Keratinocyte (primary cell): ENCODE results near the gene GCK. TPM values are rescaled to one million over a fixed set of nuclear protein-coding genes. Genes with fewer than 3 reads are reported as not detected.
"Not testable (repeated sequence)": the region's sequence is repeated elsewhere in the genome, so short reads cannot be mapped to it uniquely, and the experiment has no call there.

Experiments
- DNase-seq: peaks from one replicate; pipeline ENCODE4 v3.0.0-alpha.2; 2011; ENCODE audit warnings: low read depth, missing footprints, low spot score
- FAIRE-seq: peaks from 2 replicates; lab custom pipeline; 2011; peaks lifted over from hg19 to GRCh38; lab: Jason Lieb, UNC
- H2AFZ ChIP-seq: 2 replicates; pipeline ENCODE4 v1.6.0; 2012; ENCODE audit warnings: low read length, control low read depth, inconsistent platforms; ENCODE audit not compliant: control insufficient read depth
- H3K27ac ChIP-seq: 2 replicates; pipeline ENCODE4 v1.5.1; 2011; ENCODE audit warnings: low read length; ENCODE audit not compliant: control insufficient read depth, insufficient read depth
- H3K27me3 ChIP-seq: 3 replicates; pipeline ENCODE4 v1.6.0; 2011; ENCODE audit warnings: low read length; ENCODE audit not compliant: control insufficient read depth, insufficient read depth; ENCODE audit errors: extremely low read depth
- H3K36me3 ChIP-seq, 2 experiments: 2 replicates in 1 of 2; 3 replicates in 1 of 2; pipeline ENCODE4 v1.5.1; 2011; ENCODE audit warnings: low read length in 2 of 2, mild to moderate bottlenecking in 1 of 2; ENCODE audit not compliant: control insufficient read depth in 2 of 2, insufficient read depth in 2 of 2; ENCODE audit errors: extremely low read depth in 1 of 2
- H3K4me1 ChIP-seq: 3 replicates; pipeline ENCODE4 v1.5.1; 2011; ENCODE audit warnings: low read length; ENCODE audit not compliant: control insufficient read depth, insufficient read depth; ENCODE audit errors: extremely low read depth
- H3K4me2 ChIP-seq: 3 replicates; pipeline ENCODE4 v1.6.0; 2011; ENCODE audit warnings: low read depth, low read length; ENCODE audit not compliant: control insufficient read depth, insufficient read depth; ENCODE audit errors: extremely low read depth
- H3K4me3 ChIP-seq, 3 experiments: fragments of 200-600 bp in 1 of 3; sonication (generic) in 1 of 3; 2 replicates in 2 of 3; 3 replicates in 1 of 3; pipeline ENCODE4 v1.5.1; 2011 to 2016; ENCODE audit warnings: low read length in 3 of 3, mild to moderate bottlenecking in 3 of 3, control low read depth in 2 of 3, inconsistent platforms in 1 of 3, low read depth in 1 of 3, mixed read lengths in 1 of 3, mixed run types in 1 of 3, moderate library complexity in 1 of 3; ENCODE audit not compliant: control insufficient read depth in 2 of 3, insufficient read depth in 2 of 3; ENCODE audit errors: extremely low read depth in 1 of 3
- H3K79me2 ChIP-seq: 2 replicates; pipeline ENCODE4 v1.6.0; 2012; ENCODE audit warnings: low read length; ENCODE audit not compliant: control insufficient read depth, insufficient read depth
- H3K9ac ChIP-seq: 3 replicates; pipeline ENCODE4 v1.6.0; 2011; ENCODE audit warnings: low read length; ENCODE audit not compliant: control insufficient read depth, insufficient read depth; ENCODE audit errors: extremely low read depth
- H3K9me1 ChIP-seq: 3 replicates; pipeline ENCODE4 v1.6.0; 2011; ENCODE audit warnings: low read length; ENCODE audit not compliant: control insufficient read depth, insufficient read depth; ENCODE audit errors: extremely low read depth
- H3K9me3 ChIP-seq: 2 replicates; pipeline ENCODE4 v1.5.1; 2012; ENCODE audit warnings: low read depth, low read length; ENCODE audit not compliant: control insufficient read depth
- H4K20me1 ChIP-seq: 3 replicates; pipeline ENCODE4 v1.6.0; 2011; ENCODE audit warnings: low read length; ENCODE audit not compliant: control insufficient read depth, insufficient read depth; ENCODE audit errors: extremely low read depth
- EZH2 ChIP-seq: IDR thresholded peaks from one replicate; pipeline ENCODE4 v1.6.1; 2012; ENCODE audit warnings: inconsistent platforms, mild to moderate bottlenecking, low read length, moderate library complexity
- dilution Hi-C: fragments of 300-500 bp; cut with MboI; formaldehyde crosslinking; loops from one replicate; pipeline ENCODE4 v1.7.0; 2020; ENCODE audit warnings: low sequenced_read_pairs; ENCODE audit not compliant: extremely low pct_ligation_motif_present
- polyA plus RNA-seq, 5 experiments: library from polyadenylated mRNA; depleted of rRNA in 3 of 5; stranded (reverse) in 3 of 5; stranded (forward) in 1 of 5; unstranded in 1 of 5; fragments of >200 nt; gene quantifications; 1 replicate in 1 of 5; 2 replicates in 3 of 5; 3 replicates in 1 of 5; pipeline versions ENCODE4 v1.2.1 to v1.2.3, GENCODE V29; 2011 to 2012; ENCODE audit warnings: missing spikeins in 2 of 5, low read depth in 1 of 5, low replicate concordance in 1 of 5
- TF ChIP-seq, protein P1 (sequence below), 3 experiments: IDR thresholded peaks in 1 of 3; conservative IDR thresholded peaks in 1 of 3; optimal IDR thresholded peaks in 1 of 3; 2 replicates in 2 of 3; 3 replicates in 1 of 3; pipeline versions ENCODE3 to v1.5.1; 2011; ENCODE audit warnings: low read length in 3 of 3, mild to moderate bottlenecking in 3 of 3, moderate library complexity in 2 of 3, control low read depth in 1 of 3, inconsistent platforms in 1 of 3; ENCODE audit not compliant: insufficient read depth in 2 of 3; ENCODE audit errors: extremely low read depth in 1 of 3

Gene GCK
- polyA plus RNA-seq, 1 donor (not counting 4 experiments of a cell fraction or from before 2014, with no cell fraction given): not detected

- peaks cover 7% of the 10 kb centered on the region for H3K27me3 ChIP-seq
- H3K4me1 ChIP-seq: no peaks in the 10 kb centered on the region
- H4K20me1 ChIP-seq: no peaks in the 10 kb centered on the region
- FAIRE-seq: no peak
- H3K9ac ChIP-seq: no peak overlapping the region
- DNase-seq: no peak
- H3K27ac ChIP-seq: no peak overlapping the region
- H3K9me3 ChIP-seq: no peaks in the 10 kb centered on the region
- dilution Hi-C loops: no loop called here
- H3K36me3 ChIP-seq: no peaks in the 10 kb centered on the region
- no peak overlapping the region for H3K4me3 ChIP-seq
- no peaks in the 10 kb centered on the region for H3K9me1 ChIP-seq
- H3K79me2 ChIP-seq: no peaks in the 10 kb centered on the region
- H2AFZ ChIP-seq: no peak overlapping the region
- TF ChIP-seq EZH2: no peak
- TF ChIP-seq, protein P1, sequence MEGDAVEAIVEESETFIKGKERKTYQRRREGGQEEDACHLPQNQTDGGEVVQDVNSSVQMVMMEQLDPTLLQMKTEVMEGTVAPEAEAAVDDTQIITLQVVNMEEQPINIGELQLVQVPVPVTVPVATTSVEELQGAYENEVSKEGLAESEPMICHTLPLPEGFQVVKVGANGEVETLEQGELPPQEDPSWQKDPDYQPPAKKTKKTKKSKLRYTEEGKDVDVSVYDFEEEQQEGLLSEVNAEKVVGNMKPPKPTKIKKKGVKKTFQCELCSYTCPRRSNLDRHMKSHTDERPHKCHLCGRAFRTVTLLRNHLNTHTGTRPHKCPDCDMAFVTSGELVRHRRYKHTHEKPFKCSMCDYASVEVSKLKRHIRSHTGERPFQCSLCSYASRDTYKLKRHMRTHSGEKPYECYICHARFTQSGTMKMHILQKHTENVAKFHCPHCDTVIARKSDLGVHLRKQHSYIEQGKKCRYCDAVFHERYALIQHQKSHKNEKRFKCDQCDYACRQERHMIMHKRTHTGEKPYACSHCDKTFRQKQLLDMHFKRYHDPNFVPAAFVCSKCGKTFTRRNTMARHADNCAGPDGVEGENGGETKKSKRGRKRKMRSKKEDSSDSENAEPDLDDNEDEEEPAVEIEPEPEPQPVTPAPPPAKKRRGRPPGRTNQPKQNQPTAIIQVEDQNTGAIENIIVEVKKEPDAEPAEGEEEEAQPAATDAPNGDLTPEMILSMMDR (optimal IDR thresholded peaks at IDR 0.05 in 1 of 3, IDR thresholded peaks at IDR 0.05 in 1 of 3, conservative IDR thresholded peaks at IDR 0.05 in 1 of 3; ENCODE audit: extremely low read depth in 1 of 3, insufficient read depth in 2 of 3, low read length in 3 of 3): no peak
- no peak overlapping the region for H3K4me2 ChIP-seq
Observed at GRCh38 chr7:44172803-44173424, 16.3 kb downstream of the GCK start.

DNA sequence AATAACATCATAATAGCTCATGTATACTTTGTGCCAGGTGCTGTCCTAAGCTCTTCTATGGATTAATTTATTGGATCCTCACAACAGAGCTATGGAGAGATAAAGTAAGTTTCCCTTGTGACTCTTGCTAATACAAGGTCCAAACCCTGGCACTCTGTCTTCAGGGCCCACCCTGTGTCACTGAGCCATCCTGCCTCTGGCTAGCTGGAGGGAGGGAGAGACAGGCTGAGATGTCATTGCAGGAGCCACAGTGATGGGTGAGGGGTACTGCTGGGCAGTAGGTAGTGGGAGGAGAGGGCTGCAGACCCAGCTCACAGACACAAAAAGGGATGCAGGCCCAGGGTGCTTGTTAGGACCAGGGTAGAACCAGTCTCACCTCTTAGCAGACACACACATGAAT, 16.9 kb downstream of the GCK start:
- Histone ChIP-seq H3K4me2 (no peak overlapping the region), H4K20me1 (no peaks in the 10 kb centered on the region), H3K9me3 (no peaks in the 10 kb centered on the region), H3K36me3 (no peaks in the 10 kb centered on the region), H3K27me3 (peaks cover 3% of the 10 kb centered on the region), H3K27ac (no peak overlapping the region), H3K9ac (no peak overlapping the region), H3K9me1 (no peaks in the 10 kb centered on the region), H2AFZ (no peak overlapping the region), H3K79me2 (no peaks in the 10 kb centered on the region), H3K4me3 (no peak overlapping the region), H3K4me1 (no peaks in the 10 kb centered on the region)
- DNase-seq: no peak
- TF ChIP-seq, protein P1 (optimal IDR thresholded peaks at IDR 0.05 in 1 of 3, IDR thresholded peaks at IDR 0.05 in 1 of 3, conservative IDR thresholded peaks at IDR 0.05 in 1 of 3; ENCODE audit: extremely low read depth in 1 of 3, insufficient read depth in 2 of 3, low read length in 3 of 3): no peak
- TF ChIP-seq EZH2: no peak
- no peak for FAIRE-seq
- dilution Hi-C loops: no loop called here

DNA sequence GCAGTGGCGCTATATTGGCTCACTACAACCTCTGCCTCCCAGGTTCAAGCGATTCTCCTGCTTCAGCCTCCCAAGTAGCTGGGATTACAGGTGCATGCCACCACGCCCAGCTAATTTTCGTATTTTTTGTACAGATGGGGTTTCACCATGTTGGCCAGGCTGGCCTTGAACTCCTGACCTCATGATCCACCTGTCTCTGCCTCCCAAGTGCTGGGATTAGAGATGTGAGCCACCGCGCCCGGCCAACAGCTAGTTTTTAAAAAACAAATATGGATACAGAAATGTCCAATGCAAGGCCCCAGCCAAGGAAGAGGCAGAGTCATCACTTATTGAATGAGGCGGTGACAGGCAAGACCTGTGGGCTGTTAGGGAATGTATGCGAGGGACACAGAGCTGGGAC, 17.3 kb downstream of the GCK start:
- dilution Hi-C loops, H4K20me1 ChIP-seq: not testable (repeated sequence)

More for the DNA sequence above, 17.3 kb downstream of the GCK start:
- FAIRE-seq, H3K36me3 ChIP-seq, H3K4me1 ChIP-seq, H3K9ac ChIP-seq, H3K79me2 ChIP-seq, H3K9me1 ChIP-seq, H3K4me3 ChIP-seq, H3K27me3 ChIP-seq, H3K4me2 ChIP-seq, H2AFZ ChIP-seq, H3K9me3 ChIP-seq, DNase-seq, H3K27ac ChIP-seq: not testable (repeated sequence)
